ENCODE results near the gene SORCS3.

Gene SORCS3

GRCh38 chr10:104658067-104658466, 17.0 kb downstream of the SORCS3 start:
- Histone ChIP-seq H3K9me3 (ENCODE audit: insufficient read depth, low read length, severe bottlenecking) (no peaks in the 10 kb centered on the region), H3K4me3 (ENCODE audit: low read depth in 1 of 2, low read length in 2 of 2) (no peak overlapping the region), H3K36me3 (ENCODE audit: insufficient read depth, low read length) (no peaks in the 10 kb centered on the region), H2AFZ (ENCODE audit: low read depth, low read length) (no peak overlapping the region), H3K27ac (ENCODE audit: low read length) (no peak overlapping the region), H4K20me1 (ENCODE audit: insufficient read depth, low read length) (no peaks in the 10 kb centered on the region), H3K9ac (ENCODE audit: low read depth, low read length) (no peak overlapping the region), H3K27me3 (ENCODE audit: insufficient read depth, low read length, poor library complexity) (peaks cover 5% of the 10 kb centered on the region), H3K79me2 (ENCODE audit: insufficient read depth, low read length) (no peaks in the 10 kb centered on the region), H3K4me1 (ENCODE audit: insufficient read depth, low read length) (no peaks in the 10 kb centered on the region), H3K4me2 (ENCODE audit: insufficient read depth, low read length) (no peak overlapping the region)
- DNase-seq: no peak
- ATAC-seq (ENCODE audit: insufficient read depth, low read depth): no peak
- TF ChIP-seq, protein P1, sequence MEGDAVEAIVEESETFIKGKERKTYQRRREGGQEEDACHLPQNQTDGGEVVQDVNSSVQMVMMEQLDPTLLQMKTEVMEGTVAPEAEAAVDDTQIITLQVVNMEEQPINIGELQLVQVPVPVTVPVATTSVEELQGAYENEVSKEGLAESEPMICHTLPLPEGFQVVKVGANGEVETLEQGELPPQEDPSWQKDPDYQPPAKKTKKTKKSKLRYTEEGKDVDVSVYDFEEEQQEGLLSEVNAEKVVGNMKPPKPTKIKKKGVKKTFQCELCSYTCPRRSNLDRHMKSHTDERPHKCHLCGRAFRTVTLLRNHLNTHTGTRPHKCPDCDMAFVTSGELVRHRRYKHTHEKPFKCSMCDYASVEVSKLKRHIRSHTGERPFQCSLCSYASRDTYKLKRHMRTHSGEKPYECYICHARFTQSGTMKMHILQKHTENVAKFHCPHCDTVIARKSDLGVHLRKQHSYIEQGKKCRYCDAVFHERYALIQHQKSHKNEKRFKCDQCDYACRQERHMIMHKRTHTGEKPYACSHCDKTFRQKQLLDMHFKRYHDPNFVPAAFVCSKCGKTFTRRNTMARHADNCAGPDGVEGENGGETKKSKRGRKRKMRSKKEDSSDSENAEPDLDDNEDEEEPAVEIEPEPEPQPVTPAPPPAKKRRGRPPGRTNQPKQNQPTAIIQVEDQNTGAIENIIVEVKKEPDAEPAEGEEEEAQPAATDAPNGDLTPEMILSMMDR (IDR thresholded peaks at IDR 0.05; ENCODE audit: borderline replicate concordance, extremely low read depth, low read length, poor library complexity, severe bottlenecking): no peak
- no peak for TF ChIP-seq EZH2 (IDR thresholded peaks at IDR 0.05; ENCODE audit: borderline replicate concordance, low read depth, low read length, severe bottlenecking)

GRCh38 chr10:104659809-104660208, 18.7 kb downstream of the SORCS3 start:
- Histone ChIP-seq H4K20me1 (ENCODE audit: insufficient read depth, low read length) (no peaks in the 10 kb centered on the region), H3K4me2 (ENCODE audit: insufficient read depth, low read length) (no peak overlapping the region), H2AFZ (ENCODE audit: low read depth, low read length) (no peak overlapping the region), H3K9ac (ENCODE audit: low read depth, low read length) (no peak overlapping the region), H3K4me3 (ENCODE audit: low read depth in 1 of 2, low read length in 2 of 2) (no peak overlapping the region), H3K9me3 (ENCODE audit: insufficient read depth, low read length, severe bottlenecking) (no peaks in the 10 kb centered on the region), H3K36me3 (ENCODE audit: insufficient read depth, low read length) (no peaks in the 10 kb centered on the region), H3K27me3 (ENCODE audit: insufficient read depth, low read length, poor library complexity) (peaks cover 5% of the 10 kb centered on the region), H3K4me1 (ENCODE audit: insufficient read depth, low read length) (no peaks in the 10 kb centered on the region), H3K79me2 (ENCODE audit: insufficient read depth, low read length) (no peaks in the 10 kb centered on the region), H3K27ac (ENCODE audit: low read length) (no peak overlapping the region)
- no peak for TF ChIP-seq EZH2 (IDR thresholded peaks at IDR 0.05; ENCODE audit: borderline replicate concordance, low read depth, low read length, severe bottlenecking)
- TF ChIP-seq, protein P1 (IDR thresholded peaks at IDR 0.05; ENCODE audit: borderline replicate concordance, extremely low read depth, low read length, poor library complexity, severe bottlenecking): no peak
- ATAC-seq (ENCODE audit: insufficient read depth, low read depth) (no peak), DNase-seq (no peak)

DNA sequence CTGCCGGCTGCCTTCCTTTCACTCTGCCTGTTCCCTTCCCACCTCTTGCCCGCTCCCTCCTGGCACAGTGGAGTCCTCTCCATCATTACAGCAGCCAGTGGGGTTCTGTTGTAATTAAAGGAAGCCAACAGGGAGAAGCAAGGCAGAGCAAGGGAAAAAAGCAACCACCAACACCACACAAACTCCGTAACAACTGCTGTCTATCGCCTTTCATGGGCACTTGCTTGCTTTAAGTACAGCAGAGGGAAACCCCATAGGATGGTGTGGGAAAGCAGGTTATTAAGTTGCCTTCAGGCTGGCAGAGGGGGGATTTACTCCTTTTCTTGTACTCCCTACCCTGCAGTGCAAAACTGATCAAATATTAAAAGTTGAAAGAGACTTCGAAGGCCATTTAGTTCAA, 22.0 kb downstream of the SORCS3 start:
- no peak overlapping the region for H3K4me2 ChIP-seq (ENCODE audit: insufficient read depth, low read length)
- H3K27ac ChIP-seq (ENCODE audit: low read length): no peak overlapping the region
- no peak overlapping the region for H3K9ac ChIP-seq (ENCODE audit: low read depth, low read length)
- no peaks in the 10 kb centered on the region for H4K20me1 ChIP-seq (ENCODE audit: insufficient read depth, low read length)
- no peak overlapping the region for H2AFZ ChIP-seq (ENCODE audit: low read depth, low read length)
- H3K79me2 ChIP-seq (ENCODE audit: insufficient read depth, low read length): no peaks in the 10 kb centered on the region
- peaks cover 5% of the 10 kb centered on the region for H3K27me3 ChIP-seq (ENCODE audit: insufficient read depth, low read length, poor library complexity)
- no peak for ATAC-seq (ENCODE audit: insufficient read depth, low read depth)
- TF ChIP-seq EZH2 (IDR thresholded peaks at IDR 0.05; ENCODE audit: borderline replicate concordance, low read depth, low read length, severe bottlenecking): no peak
- TF ChIP-seq, protein P1 (IDR thresholded peaks at IDR 0.05; ENCODE audit: borderline replicate concordance, extremely low read depth, low read length, poor library complexity, severe bottlenecking): no peak
- H3K4me3 ChIP-seq (ENCODE audit: low read depth in 1 of 2, low read length in 2 of 2): no peak overlapping the region
- H3K36me3 ChIP-seq (ENCODE audit: insufficient read depth, low read length): no peaks in the 10 kb centered on the region
- no peak for DNase-seq
- no peaks in the 10 kb centered on the region for H3K9me3 ChIP-seq (ENCODE audit: insufficient read depth, low read length, severe bottlenecking)
- H3K4me1 ChIP-seq (ENCODE audit: insufficient read depth, low read length): no peaks in the 10 kb centered on the region

GRCh38 chr10:104663563-104663962, 22.5 kb downstream of the SORCS3 start:
- Histone ChIP-seq H3K9me3 (ENCODE audit: insufficient read depth, low read length, severe bottlenecking) (no peaks in the 10 kb centered on the region), H2AFZ (ENCODE audit: low read depth, low read length) (no peak overlapping the region), H3K27ac (ENCODE audit: low read length) (no peak overlapping the region), H3K9ac (ENCODE audit: low read depth, low read length) (no peak overlapping the region), H3K4me2 (ENCODE audit: insufficient read depth, low read length) (no peak overlapping the region), H3K79me2 (ENCODE audit: insufficient read depth, low read length) (no peaks in the 10 kb centered on the region), H4K20me1 (ENCODE audit: insufficient read depth, low read length) (no peaks in the 10 kb centered on the region), H3K4me3 (ENCODE audit: low read depth in 1 of 2, low read length in 2 of 2) (no peak overlapping the region), H3K27me3 (ENCODE audit: insufficient read depth, low read length, poor library complexity) (peaks cover 5% of the 10 kb centered on the region), H3K36me3 (ENCODE audit: insufficient read depth, low read length) (no peaks in the 10 kb centered on the region), H3K4me1 (ENCODE audit: insufficient read depth, low read length) (no peaks in the 10 kb centered on the region)
- DNase-seq: no peak
- ATAC-seq (ENCODE audit: insufficient read depth, low read depth): no peak
- TF ChIP-seq EZH2 (IDR thresholded peaks at IDR 0.05; ENCODE audit: borderline replicate concordance, low read depth, low read length, severe bottlenecking): no peak
- TF ChIP-seq, protein P1 (IDR thresholded peaks at IDR 0.05; ENCODE audit: borderline replicate concordance, extremely low read depth, low read length, poor library complexity, severe bottlenecking): no peak
